Urothelium cell line (cell line): ENCODE results near the gene EXOG.

Experiments
- DNase-seq: peaks from one replicate; pipeline ENCODE4 v3.0.0; 2011; ENCODE audit warnings: low spot score, mixed read lengths
- FAIRE-seq: peaks from 2 replicates; lab custom pipeline; 2011; peaks lifted over from hg19 to GRCh38; lab: Jason Lieb, UNC

EXOG gene

DNA sequence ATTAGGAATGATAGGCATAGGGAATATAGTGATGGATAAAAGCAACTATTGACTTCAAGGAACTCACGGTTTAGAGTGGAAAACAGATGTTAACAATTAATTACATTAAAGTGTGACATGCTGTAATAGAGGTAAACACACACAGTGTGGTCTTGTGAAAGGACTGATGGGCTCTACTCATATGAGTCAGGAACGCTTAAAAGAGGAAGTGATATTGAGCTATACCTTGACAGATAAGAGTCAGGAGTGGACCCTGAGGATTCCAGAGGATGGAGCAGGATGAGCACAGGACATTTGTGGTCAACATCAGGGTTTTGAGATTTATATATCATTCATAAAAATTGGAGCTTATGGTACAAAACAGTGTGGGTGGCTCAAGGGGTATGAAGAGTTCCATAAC is 11.0 kb downstream of the EXOG start:
- no peak for DNase-seq

DNA sequence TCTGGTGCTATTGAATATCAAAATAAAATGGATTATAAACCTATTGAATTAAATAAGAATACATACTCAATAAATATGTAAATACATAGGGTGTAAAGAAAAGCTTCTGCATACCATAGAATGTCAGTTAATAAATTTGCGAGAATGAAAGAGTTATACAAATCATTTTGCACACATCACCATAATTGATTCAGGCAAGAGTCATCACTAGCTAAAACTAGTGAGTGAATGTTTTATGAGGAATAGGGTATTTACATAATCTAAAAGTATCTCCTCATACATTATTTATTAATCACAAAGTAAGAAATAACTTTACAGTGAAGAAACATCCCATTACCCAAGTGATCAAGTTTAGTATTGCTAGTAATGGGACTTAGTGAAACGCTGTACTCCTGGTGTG is 13.6 kb downstream of the EXOG start:
- no peak for FAIRE-seq

More for the DNA sequence above, 11.0 kb downstream of the EXOG start:
- no peak for FAIRE-seq

DNA sequence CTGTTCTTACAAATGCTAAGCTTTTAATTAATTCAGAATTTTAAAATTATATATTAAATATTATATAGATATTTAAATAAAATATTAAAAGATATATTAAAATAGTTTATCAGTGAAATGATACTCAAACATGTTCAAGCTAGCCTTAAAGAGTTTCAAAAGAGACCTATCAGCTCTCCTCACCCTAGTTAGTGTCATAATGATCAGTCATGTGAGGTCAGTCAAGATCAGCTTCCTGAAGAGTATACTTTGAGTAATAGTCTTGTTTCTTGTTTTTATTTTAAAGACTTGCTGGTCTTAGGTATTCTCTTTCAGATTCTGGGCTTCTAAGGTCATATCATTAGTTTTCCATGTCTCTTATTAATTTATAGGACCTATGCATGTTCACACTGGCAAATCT is 14.5 kb downstream of the EXOG start:
- FAIRE-seq = no peak
- no peak for DNase-seq

More for the DNA sequence above, 13.6 kb downstream of the EXOG start:
- DNase-seq = no peak

DNA sequence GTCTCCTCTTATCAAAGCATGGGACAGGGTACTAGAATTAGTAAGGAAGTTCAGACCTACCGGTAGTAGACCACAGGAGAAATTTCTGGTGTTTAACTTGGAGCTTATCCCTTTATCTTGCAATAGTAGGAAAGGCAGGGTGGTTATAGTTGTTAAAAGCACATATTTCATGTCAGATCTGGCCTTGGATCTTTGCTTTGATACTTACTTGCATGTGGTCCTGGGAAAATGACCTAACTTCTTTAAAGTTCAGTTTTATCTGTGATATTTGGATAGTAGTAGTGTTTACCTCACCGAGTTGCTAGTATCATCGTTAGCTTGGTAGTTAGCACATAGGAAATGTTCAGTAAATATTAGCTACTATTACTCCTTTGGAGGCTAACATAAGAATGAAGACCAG is 15.4 kb downstream of the EXOG start:
- no peak for FAIRE-seq
- no peak for DNase-seq

- FAIRE-seq (no peak), DNase-seq (no peak)
Measured at GRCh38 chr3:38515367-38515766, 19.2 kb downstream of the EXOG start.

GRCh38 chr3:38516669-38517068 is 20.5 kb downstream of the EXOG start:
- FAIRE-seq (no peak), DNase-seq (no peak)

DNA sequence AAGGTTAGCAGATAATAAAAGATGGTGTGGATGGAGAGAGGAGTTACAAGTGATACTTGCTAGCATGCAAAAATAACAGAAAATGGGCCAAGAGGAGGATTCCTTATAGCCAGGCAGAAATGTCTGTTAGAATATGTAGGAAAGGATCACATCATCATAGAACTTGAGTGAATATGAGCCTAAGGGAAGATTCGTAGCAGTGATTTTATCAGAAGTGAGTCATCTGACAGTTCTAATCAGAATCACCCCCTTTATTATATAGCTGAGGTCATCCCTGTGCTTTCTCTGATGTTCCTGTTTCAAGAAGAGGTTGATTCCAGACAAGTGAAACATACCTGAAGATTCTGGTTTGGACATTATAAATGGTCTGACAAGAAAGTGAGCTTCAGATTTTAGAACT is 22.9 kb downstream of the EXOG start:
- DNase-seq = no peak
- no peak for FAIRE-seq

DNA sequence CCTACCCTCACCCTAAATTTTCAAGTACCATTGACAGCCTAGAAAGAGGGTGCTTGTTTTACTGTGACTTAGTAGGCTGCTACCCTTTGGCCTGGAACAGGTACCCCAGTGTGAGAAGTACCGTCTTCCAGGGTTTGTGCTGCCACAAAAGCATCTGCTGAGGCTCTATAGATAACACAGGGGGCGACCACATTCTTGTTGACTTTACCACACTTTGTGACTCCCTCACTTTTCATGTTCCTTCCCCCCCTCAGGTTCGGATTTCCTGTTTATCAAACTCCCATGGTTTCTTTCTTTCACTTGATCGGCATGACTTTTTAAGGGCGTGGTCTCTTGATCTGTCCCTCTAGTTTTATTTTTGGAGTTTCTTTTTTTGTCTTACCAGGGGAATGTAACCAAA is 23.5 kb downstream of the EXOG start:
- FAIRE-seq (no peak), DNase-seq (no peak)

- peak; percentile 61 for DNase-seq
Measured at GRCh38 chr3:38521391-38521987, 25.3 kb downstream of the EXOG start.

GRCh38 chr3:38522002-38522401 is 25.9 kb downstream of the EXOG start:
- DNase-seq = no peak
- FAIRE-seq = no peak

More at GRCh38 chr3:38521391-38521987, 25.3 kb downstream of the EXOG start:
- no peak for FAIRE-seq

- FAIRE-seq (no peak), DNase-seq (no peak)
Measured at GRCh38 chr3:38524141-38524739, 28.1 kb downstream of the EXOG start.

- FAIRE-seq = no peak
Measured at GRCh38 chr3:38526792-38527191, 30.7 kb downstream of the EXOG start.

DNA sequence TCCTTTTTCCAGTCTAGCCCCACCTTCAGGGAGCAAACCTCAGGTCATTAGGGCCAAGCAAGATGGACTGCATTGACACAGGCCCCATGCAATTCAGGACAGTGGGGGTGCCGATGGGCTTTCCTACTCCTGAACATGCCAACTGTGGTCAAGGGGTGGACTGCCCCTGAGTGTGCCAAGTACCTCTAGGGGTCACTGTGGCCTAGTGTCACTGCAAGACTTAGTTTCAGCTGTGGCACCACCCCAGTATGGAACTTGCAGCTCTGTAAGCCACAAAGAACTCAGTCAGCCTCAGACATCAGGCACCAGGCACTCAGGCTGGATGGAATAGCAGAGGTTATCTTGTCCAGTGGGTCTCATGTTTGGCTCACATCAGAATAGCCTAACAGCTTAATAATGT is 32.3 kb downstream of the EXOG start:
- DNase-seq = no peak
- peak; percentile 40 for FAIRE-seq

More at GRCh38 chr3:38526792-38527191, 30.7 kb downstream of the EXOG start:
- DNase-seq = no peak

- FAIRE-seq (no peak), DNase-seq (no peak)
Measured at GRCh38 chr3:38532529-38532928, 36.4 kb downstream of the EXOG start.

DNA sequence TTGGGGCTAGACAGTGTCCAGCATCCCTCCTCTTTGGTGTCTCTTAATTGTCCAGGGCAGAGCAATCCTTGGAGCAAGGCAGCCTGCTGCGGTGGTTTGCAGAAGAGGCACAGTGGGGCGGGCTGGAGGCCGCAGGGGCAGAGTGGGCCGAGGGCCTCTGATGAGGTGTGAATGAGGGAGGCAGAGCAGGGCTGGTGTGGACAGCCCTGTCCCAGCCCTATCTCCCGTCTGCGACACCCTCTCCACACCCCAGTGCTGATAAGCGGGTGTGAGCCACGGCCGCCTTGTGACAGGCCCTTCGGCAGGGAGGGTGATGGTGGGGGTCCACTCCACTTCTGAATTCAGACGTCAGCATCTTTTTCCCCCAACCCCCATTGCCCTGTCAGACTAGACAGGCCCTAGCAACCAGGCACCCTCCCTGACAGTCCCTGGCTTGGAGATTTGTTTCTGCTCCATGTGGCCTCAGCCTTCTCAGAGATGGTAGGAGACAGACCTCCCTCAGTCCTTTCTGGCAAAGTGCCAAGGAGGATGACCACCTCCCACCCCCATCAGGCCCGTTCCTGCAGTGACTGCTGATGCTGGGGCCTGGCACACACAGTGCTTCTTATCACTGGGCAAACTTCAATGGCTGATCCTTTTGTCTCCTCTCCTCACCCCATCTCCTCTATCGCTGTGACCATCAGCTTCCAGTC is 37.3 kb downstream of the EXOG start:
- FAIRE-seq = no peak
- DNase-seq = no peak

DNA sequence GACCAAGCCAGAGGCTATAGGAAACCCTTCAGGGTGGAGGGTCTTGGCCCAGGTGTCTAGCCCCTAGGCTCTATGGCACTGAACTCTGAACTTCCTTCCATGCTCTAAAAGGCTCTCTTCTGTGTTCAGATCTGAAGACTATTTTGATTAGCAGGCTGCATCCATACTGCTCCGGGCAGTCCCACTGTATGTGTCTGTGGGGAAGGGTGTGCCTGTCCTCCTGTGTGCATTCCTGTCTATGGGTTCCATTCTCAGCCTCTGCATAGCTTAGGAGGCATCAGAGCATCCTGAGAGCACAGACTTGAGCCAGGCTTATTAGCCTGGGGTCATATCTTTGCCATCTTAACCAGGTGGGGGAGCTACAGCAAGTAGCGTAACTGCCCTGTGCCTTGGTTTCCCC is 38.0 kb downstream of the EXOG start:
- no peak for DNase-seq
- no peak for FAIRE-seq

DNA sequence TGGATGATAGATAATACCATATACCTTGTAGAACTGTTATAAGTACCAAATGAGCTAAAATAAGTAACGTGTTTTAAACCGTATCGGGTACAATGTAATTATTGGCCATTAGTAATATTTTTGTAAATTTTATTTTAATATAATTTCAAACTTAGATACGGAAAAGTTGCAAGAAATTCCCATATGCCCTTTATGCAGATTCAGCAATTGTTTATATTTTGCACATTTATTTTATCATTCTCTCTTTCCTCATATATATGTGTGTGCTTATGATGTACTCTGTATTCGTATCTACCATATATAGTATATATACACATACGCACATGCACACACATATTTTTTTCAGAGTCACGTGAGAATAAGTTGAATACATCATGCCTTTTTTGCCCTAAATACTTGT is 38.5 kb downstream of the EXOG start:
- no peak for FAIRE-seq
- no peak for DNase-seq

GRCh38 chr3:38536671-38537070 is 40.5 kb downstream of the EXOG start:
- DNase-seq (no peak), FAIRE-seq (no peak)

- FAIRE-seq = no peak
- no peak for DNase-seq
Measured at GRCh38 chr3:38538773-38539353, 42.7 kb downstream of the EXOG start.

DNA sequence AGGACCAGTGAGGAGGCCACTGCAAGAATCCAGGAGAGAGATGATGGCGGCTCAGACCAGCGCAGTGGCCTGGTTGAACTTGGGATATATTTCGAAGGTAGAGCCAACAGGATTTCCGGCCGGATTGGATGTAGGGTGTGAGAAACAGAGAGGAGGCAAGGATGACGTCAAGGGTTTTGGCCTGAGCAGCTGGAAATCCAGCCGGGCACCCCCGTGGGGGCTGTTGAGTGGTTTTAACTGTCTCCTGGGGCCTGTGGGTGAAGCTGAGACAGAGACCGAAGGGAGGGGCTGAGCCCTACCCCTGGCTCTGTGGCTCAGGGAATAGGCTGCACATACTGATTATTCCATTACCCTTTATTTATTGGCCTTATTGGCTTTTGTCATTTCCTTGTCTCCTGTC is 45.7 kb downstream of the EXOG start:
- FAIRE-seq (no peak), DNase-seq (no peak)

DNA sequence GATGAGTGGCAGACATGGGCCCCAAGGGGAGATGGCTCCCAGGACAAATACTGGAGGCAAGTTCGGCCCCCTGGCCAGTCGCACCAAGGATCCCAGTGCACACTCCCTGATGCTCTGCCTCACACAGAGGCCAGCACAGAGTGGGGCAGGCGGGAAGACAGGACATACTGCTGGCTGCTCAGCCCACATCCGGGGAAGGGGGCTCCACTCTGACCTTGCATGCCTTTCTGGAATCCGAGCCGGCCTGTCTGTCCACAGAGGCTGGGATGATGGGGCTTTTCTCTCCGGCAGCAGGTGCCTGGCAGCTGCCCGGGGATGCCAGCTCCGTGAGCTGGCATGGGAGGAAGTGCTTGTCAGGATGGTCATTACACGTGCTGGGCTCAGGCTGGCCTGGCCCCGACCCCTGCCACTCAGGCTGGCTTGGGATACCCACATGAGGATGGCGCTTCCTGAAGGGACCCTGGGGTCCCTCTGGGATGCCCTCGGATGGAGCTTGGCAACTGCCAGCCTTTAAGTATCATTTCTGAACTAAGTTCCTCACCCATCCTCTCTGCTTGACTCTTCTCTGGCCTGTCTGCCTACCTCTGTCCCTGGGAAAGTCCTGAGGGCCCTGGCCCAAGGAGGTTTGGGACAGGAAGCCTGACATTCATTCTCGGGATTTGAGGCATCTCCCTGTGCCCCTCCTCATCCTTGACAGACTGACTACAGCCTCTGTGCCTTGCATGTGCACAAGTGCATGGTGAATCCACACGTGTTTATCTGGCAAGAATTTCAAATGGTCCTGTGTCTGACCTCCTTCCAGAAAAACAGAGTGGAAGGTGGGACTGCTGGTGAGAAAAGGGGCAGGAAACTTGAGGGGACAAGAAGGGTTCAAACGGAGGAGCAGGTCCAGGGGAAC is 46.5 kb downstream of the EXOG start:
- no peak for FAIRE-seq
- peak; percentile 29 for DNase-seq
